CMK (cell line): Measurements from ENCODE around the gene FTSJ3.

Experiments used
- DNase-seq: peaks from one replicate; pipeline ENCODE4 v3.0.0-alpha.2; 2010; ENCODE audit warnings: low read depth

Gene FTSJ3

DNA sequence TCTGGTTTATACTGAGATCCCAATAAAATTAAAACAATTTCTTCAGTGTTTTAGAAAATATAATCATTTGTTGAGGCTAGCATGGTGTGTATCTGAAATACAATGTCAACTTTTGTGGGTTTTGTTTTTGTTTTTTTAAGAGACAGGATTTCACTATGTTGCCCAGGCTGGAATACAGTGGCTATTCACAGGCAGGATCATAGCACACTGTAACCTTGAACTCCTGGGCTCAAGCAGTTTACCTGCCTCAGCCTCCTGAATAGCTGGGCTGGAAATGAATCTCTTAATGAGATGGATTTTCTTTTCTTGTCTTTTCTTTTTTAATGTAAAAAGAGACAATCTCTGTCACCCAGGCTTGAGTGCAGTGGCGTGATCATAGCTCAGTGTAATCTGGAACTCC is 41.3 kb downstream of the FTSJ3 start:
- DNase-seq: no peak

DNA sequence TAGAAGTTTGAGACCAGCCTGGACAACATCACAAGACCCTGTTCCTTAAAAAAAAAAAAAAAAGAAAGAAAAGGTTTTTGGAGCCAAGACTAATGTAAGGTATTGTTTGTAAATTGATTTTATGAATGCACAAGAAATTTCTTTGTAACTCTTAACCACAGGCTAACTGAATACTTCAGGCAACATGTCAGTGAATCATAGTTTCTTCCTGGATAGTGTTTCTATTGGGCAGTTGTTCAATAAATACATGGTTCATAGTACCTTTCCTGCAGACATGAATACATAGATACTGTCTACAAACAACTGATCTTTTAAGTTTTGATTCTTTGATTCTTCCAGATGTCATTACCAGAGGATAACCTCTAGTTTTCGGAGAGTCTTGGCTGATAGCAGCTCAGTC is 41.9 kb downstream of the FTSJ3 start:
- DNase-seq: no peak

DNA sequence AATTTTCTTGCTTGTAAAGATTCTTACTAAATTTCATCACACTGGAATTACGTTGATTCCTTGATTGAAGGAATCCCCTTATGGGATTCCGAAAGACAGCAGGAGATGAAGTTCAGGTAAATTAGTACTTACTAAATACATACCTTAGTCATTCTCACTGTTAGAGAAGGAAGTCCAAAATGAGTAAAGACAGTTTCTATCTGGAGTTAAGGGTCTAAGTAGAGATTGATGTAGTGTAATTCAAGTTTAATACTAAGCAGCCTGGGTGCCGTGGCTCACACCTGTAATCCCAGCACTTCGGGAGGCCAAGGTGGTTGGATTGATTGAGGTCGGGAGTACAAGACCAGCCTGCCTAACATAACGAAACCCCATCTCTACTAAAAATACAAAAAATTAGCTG is 43.9 kb downstream of the FTSJ3 start:
- no peak for DNase-seq

DNA sequence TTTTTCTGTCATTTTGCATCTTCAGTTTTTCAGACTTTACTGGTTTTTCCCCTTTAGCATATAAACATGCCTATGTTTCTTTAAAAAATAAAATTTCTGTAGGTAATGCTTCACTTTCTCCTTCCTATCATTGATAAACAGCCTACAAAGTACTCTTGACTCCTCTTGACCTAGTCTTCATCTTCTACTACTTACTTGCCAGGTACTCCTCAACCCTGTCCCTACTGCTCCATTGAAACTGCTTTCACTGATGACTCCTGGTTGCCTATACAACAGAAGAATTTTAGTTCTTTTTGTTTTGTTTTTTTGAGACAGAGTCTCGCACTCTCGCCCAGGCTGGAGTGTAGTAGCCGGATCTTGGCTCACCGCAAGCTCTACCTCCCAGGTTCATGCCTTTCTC is 46.5 kb downstream of the FTSJ3 start:
- no peak for DNase-seq

DNA sequence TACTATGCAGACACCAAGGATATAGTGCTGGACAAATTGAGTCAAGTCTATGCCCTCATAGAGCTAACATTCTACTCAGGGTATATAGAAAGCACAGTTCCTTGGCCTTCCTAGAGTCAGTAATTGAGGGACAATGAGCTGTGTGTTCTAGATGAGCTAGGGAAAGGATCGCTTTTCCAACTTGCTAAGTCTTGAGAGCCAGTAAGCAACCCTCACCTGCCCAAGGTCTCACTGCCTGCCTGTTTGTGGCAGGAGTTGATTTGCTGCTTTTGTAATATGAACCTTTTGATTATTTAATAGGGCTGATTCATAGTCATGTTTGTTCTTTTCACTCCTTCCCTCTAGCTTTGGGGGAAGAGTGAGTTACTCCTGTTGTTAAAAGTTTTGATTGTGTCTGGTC is 47.0 kb downstream of the FTSJ3 start:
- DNase-seq: no peak

DNA sequence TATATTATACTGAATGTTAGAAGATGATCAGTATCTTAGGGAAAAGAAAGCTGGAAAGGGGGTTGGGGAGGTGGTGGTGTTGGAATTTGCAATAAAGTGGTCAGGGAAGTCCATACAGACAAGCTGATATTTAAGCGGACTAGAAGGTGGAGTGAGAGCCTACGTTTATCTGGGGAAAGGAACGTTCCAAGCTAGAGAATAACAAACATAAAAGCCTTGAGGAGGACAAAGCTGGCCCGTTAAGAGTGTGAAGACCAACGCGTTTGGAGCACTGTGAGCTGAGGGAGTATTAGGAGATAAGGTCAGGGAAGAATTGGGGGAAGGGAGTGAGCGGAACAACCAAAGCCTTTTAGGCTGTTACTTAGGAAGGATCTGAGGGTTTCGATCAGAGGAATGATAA is 52.0 kb downstream of the FTSJ3 start:
- no peak for DNase-seq

DNA sequence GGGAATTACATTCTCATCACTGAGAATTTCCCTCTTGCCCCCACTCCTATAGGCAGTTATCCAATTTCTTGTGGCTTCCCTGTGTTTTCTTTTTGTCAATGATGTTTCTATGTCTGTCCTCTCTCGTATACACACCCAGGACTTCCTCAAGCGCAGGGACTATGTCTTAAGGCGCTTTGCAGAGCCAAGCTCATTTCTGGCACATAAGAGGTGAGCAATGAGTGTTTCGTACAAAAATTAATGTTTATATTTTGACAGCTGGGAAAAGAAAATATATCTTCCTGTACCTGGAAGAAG is 52.5 kb downstream of the FTSJ3 start:
- DNase-seq: no peak

DNA sequence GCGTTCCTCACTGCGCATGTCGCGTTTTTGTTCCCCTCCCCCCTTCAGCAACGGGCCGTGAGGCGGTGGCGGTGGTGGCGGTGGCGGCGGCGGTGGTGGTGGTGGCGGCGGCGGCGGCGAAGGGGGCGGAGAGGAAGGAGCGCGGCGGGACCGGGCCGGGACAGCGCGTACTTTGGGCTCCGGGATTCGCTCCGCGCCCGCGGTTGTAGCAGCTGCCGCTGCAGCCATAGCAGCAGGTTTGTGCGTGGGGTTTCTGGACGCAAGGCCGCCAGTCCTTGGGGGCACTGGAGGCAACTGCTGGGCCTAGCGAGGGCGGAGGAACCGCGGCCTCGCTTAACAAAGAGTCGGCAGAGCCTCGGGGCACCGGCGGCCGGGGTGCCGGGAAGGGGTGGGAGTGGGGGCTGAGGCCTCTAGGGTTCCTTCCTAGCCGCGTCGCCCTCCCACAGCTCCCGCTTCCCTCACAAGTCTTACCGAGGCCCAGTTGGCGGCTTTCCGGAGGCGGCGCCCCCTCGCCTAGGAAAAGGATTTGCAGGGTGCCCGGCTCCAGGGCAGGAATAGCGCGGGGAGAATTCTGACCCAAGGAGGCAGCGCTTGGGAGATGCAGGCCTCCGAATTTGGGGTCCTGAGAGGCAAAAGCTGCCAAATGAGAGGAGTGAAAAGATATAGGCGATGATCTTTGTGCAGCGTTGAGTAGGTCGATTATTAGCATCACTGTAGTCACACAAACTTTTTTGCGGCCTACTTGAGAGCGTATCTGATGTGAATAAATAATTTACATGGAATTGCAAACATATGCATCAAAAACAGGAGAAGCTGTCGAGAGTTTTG is 53.1 kb downstream of the FTSJ3 start, which contains the start of gene DDX42:
DDX42 (plus strand) TSS at position 30 of the 828 bp plus-strand sequence. CDS start 12,880 bp downstream, outside the sequence.
- peak; percentile 46 for DNase-seq

DNA sequence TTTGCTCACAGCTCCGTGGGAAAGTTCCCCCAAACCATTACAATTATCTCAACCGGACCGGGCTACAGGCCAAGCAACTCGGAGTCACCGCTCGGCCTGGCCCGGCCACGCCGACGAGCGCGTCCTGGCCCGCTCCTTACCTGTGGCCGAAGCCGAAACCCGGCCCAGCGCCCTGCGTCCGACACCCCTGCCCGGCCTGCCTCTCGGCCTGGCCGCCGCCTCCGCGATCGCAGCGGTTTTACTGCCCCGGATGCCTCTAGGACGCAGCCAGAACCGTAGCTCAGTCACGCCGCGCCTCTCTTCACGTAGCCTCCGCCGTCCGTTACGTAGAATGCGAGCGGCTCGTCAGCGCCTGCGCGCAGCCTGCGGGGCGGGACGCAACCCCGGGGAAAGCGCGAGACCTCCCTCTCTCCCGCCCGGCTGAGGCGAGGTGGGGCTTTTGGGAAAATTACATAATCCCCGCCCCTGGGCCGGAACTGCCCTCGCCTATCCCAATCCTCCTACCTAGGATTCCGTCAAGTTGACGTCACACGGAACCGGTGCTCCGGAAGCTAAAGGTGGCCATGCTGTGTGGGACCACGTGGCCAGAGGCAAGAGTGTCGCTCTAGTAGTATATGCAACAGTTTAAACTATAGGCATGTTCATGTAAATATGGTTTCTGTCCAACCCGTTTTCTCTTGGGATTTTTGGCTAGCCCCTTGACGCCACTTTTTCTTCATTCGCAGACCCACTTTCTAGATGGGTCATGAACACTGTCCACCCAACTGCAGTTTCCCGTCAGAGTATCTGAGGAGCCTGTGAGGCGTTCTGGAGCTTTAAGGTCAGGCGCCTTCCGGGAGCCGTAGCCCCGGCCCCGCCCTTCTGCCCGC is 54.0 kb downstream of the FTSJ3 start, which contains the start of gene CCDC47:
CCDC47 (minus strand) TSS at position 326 of the 869 bp plus-strand sequence. CDS start 7,422 bp downstream, outside the sequence.
- peak; percentile 96 for DNase-seq

DNA sequence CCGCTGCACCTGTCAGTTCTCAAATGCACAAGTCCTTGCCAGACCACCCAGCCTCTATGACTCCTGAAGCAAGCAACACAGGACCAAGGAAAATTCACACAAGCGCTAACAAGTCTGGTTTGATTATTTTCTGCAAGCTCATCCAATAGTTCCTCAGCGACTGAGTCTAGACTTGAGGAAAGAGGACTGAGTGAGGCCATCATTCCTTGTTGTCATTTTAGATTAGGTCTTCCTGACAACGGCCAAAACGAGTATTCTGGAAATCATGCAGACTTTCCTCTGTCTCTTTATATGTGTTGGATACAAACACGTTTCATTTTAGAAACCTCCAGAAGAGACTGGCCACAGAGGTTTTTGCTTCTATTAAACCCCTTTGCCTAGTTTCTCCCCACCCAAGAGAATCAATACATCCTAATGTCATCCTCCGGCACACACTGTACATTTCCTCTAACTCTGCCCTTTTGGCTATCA is 54.6 kb downstream of the FTSJ3 start:
- DNase-seq: no peak
